GM12865 (cell line): Measurements from ENCODE around the gene EIF3L.
A peak's percentile ranks its signal among the peaks of the same experiment; 100 is the strongest.

Experiments used
- DNase-seq: peaks from one replicate; pipeline ENCODE4 v3.0.0; 2010; ENCODE audit warnings: low read depth
- H3K4me3 ChIP-seq: 2 replicates; pipeline ENCODE4 v1.5.1; 2011; ENCODE audit warnings: mild to moderate bottlenecking, low read depth, low read length, control low read depth
- CTCF ChIP-seq: IDR thresholded peaks from 2 replicates; pipeline ENCODE4 v1.5.1; 2011; ENCODE audit warnings: low read length, control low read depth, low read depth, inconsistent platforms; ENCODE audit not compliant: insufficient read depth; ENCODE audit errors: missing control alignments

The EIF3L gene

DNA sequence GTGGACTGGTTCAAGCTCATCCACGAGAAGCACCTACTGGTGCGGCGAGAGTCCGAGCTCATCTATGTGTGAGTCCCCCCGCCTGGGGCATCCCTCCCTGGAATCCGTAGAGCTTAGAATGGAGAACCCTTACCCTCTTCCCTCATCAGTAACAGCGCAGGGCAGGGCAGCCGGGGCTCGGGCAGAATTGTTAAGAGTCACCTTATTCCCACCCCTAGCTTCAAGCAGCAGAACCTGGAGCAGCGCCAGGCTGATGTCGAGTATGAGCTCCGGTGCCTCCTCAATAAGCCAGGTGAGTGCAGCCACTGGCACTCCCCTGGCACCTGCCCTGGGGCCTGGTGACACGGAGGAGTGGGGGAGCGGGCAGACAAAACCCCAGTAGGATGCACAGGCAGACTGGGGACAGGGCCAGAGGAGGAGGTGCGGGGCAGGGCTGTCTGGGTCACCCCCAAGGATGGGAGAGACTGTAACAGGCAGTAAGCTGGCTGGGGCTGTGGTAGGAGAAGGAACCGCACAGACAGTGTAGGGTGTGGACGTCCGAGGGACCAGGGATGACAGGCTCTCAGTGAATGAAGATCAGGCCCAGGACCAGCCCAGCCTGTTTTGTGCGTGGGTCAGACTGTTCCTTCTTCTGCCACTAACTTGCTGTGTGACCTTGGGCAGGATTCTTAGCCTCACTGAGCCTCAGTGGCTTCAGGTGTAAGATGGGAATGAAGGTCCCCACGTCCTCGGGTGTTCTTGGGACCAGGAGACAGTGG is 83.8 kb downstream of the EIF3L start:
- TF ChIP-seq CTCF = no peak
- DNase-seq = no peak
- H3K4me3 ChIP-seq = no peak overlapping the region

DNA sequence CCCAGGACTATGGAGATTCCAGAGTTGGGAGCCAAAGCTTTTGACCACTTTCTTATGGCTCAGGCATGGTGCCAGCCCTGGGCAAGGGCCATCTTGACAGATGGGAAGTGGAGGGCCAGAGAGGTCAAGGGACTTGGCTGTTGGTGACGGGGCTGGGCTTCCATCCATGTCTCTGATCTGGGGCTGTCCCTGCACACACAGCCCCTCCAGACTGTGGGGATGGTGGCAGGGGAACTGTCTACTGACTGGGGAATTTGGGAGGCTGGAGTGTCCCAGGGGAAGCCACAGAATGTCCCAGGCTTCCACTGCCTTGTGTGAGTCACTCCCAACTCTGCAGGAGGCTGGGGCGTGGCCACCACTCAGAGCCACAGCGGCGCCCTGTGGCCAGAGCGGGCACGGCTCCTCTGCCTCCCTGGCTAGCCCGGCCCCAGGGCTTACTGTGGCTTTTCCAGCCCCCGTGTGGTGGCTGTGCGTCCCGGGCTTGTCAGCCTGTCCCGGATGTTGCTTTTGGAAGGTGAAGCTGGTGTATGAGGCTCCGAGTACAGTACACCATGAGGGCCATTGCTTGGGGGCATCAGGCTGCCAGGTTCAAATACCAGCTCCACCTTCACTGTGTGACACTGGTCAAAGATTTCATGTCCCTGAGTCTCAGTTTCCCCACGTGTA is 84.6 kb downstream of the EIF3L start:
- peak; percentile 99 for TF ChIP-seq CTCF
- peak; percentile 84 for DNase-seq
- no peak overlapping the region for H3K4me3 ChIP-seq
